Daoy (cell line): ENCODE data around the gene OSBP2. TPM values are rescaled to one million over a fixed set of nuclear protein-coding genes. Genes with fewer than 3 reads are reported as not detected.
A peak's percentile ranks its signal among the peaks of the same experiment; 100 is the strongest.

ENCODE experiments used
- DNase-seq: peaks from one replicate; pipeline ENCODE4 v3.0.0-alpha.2; 2015; ENCODE audit warnings: low read depth
- total RNA-seq: library from RNA; depleted of rRNA; stranded (reverse); fragments of >200 nt; shearing (Covaris generic); gene quantifications from 2 replicates; pipeline ENCODE4 v1.2.3, GENCODE V29; 2014

OSBP2 gene
- total RNA-seq, 1 experiment from 2014 or later, result 0.97 TPM

GRCh38 chr22:30902496-30903357, 208.1 kb downstream of the OSBP2 start:
- no peak for DNase-seq

- DNase-seq, result no peak
Measured at GRCh38 chr22:30903876-30904460, 209.3 kb downstream of the OSBP2 start.

GRCh38 chr22:30905696-30906341, 211.1 kb downstream of the OSBP2 start:
- DNase-seq, result no peak

- DNase-seq, result no peak
Measured at GRCh38 chr22:30906411-30906810, 211.7 kb downstream of the OSBP2 start.

GRCh38 chr22:30906946-30907345, 212.3 kb downstream of the OSBP2 start:
- no peak for DNase-seq

- DNase-seq, result no peak
Measured at GRCh38 chr22:30908051-30908461, 213.4 kb downstream of the OSBP2 start.

- DNase-seq, result no peak
Measured at GRCh38 chr22:30909306-30909705, 214.6 kb downstream of the OSBP2 start.

- no peak for DNase-seq
Measured at GRCh38 chr22:30910358-30910757, 215.7 kb downstream of the OSBP2 start.

- no peak for DNase-seq
Measured at GRCh38 chr22:30918761-30919160, 224.1 kb downstream of the OSBP2 start.

- no peak for DNase-seq
Measured at GRCh38 chr22:30919973-30920372, 225.3 kb downstream of the OSBP2 start.

- peak; percentile 71 for DNase-seq
Measured at GRCh38 chr22:30920407-30920806, 225.7 kb downstream of the OSBP2 start.

- DNase-seq, result no peak
Measured at GRCh38 chr22:30921108-30921507, 226.4 kb downstream of the OSBP2 start.

GRCh38 chr22:30922151-30922611, 227.5 kb downstream of the OSBP2 start:
- DNase-seq, result peak; percentile 76

- no peak for DNase-seq
Measured at GRCh38 chr22:30923168-30923900, 228.7 kb downstream of the OSBP2 start.

- no peak for DNase-seq
Measured at GRCh38 chr22:30925667-30926066, 231.0 kb downstream of the OSBP2 start.

GRCh38 chr22:30926706-30927105, 232.0 kb downstream of the OSBP2 start:
- DNase-seq, result no peak

- no peak for DNase-seq
Measured at GRCh38 chr22:30927806-30928205, 233.1 kb downstream of the OSBP2 start.

GRCh38 chr22:30928401-30928800, 233.7 kb downstream of the OSBP2 start:
- no peak for DNase-seq

- no peak for DNase-seq
Measured at GRCh38 chr22:30930228-30930627, 235.6 kb downstream of the OSBP2 start.

- DNase-seq, result no peak
Measured at GRCh38 chr22:30931541-30932300, 237.0 kb downstream of the OSBP2 start.

- no peak for DNase-seq
Measured at GRCh38 chr22:30932661-30933060, 238.0 kb downstream of the OSBP2 start.
